GM12878 (cell line): ENCODE measurements around the gene SLF1. TPM values are rescaled to one million over a fixed set of nuclear protein-coding genes. Genes with fewer than 3 reads are reported as not detected.
A peak's percentile ranks its signal among the peaks of the same experiment; 100 is the strongest.

Source experiments
- BACH1 ChIP-seq: fragments of 450-650 bp; IDR thresholded peaks from 2 replicates; pipeline ENCODE4 v1.6.1; 2017; ENCODE audit warnings: mild to moderate bottlenecking, borderline replicate concordance
- CREM ChIP-seq: IDR thresholded peaks from 2 replicates; pipeline ENCODE4 v1.6.1; 2014; ENCODE audit warnings: antibody characterized with exemption, low read depth
- DPF2 ChIP-seq: fragments of 450-650 bp; IDR thresholded peaks from 2 replicates; pipeline ENCODE4 v1.6.1; 2017; ENCODE audit warnings: mild to moderate bottlenecking
- HDAC6 ChIP-seq: fragments of 200-600 bp; sonication (generic); IDR thresholded peaks from one replicate; pipeline ENCODE4 v1.8.0; 2017; ENCODE audit warnings: antibody characterized with exemption; ENCODE audit not compliant: unreplicated experiment
- KDM1A ChIP-seq: fragments of 200-600 bp; sonication (generic); IDR thresholded peaks from 2 replicates; pipeline ENCODE4 v1.6.1; 2016; ENCODE audit warnings: borderline replicate concordance
- MXI1 ChIP-seq: fragments of 150-350 bp; IDR thresholded peaks from 2 replicates; pipeline ENCODE4 v1.6.1; 2011; ENCODE audit warnings: low read depth, mild to moderate bottlenecking, inconsistent platforms, low read length, improper control_type of control experiment
- MYB ChIP-seq: fragments of 150-350 bp; IDR thresholded peaks from 2 replicates; pipeline ENCODE4 v1.6.1; 2014; ENCODE audit warnings: mild to moderate bottlenecking, low read depth, low read length, borderline replicate concordance
- NFXL1 ChIP-seq: fragments of 450-650 bp; IDR thresholded peaks from 2 replicates; pipeline ENCODE4 v1.6.1; 2017; ENCODE audit warnings: antibody characterized with exemption, mild to moderate bottlenecking, borderline replicate concordance
- NR2F1 ChIP-seq: fragments of 450-650 bp; conservative IDR thresholded peaks from 2 replicates; pipeline ENCODE4 v1.6.1; 2017; ENCODE audit warnings: mild to moderate bottlenecking
- RBBP5 ChIP-seq: fragments of 200-600 bp; sonication (generic); conservative IDR thresholded peaks from 2 replicates; pipeline ENCODE4 v1.6.1; 2016
- SIX5 ChIP-seq: IDR thresholded peaks from 2 replicates; pipeline ENCODE4 v1.6.1; 2011; ENCODE audit warnings: mild to moderate bottlenecking, low read depth, low read length, moderate library complexity; ENCODE audit not compliant: severe bottlenecking
- SMARCA5 ChIP-seq: fragments of 450-650 bp; IDR thresholded peaks from 2 replicates; pipeline ENCODE4 v1.6.1; 2017; ENCODE audit warnings: mild to moderate bottlenecking
- STAT1 ChIP-seq: fragments of 450-650 bp; conservative IDR thresholded peaks from 2 replicates; pipeline ENCODE4 v1.6.1; 2014; ENCODE audit warnings: antibody characterized with exemption, mild to moderate bottlenecking
- STAT3 ChIP-seq: IDR thresholded peaks from 2 replicates; pipeline ENCODE4 v1.6.1; 2011; ENCODE audit warnings: low read depth, low read length, improper control_type of control experiment
- ZBED1 ChIP-seq: IDR thresholded peaks from 2 replicates; pipeline ENCODE4 v1.6.1; 2016; ENCODE audit warnings: borderline replicate concordance
- ZNF622 ChIP-seq: fragments of 450-650 bp; IDR thresholded peaks from 2 replicates; pipeline ENCODE4 v1.6.1; 2017; ENCODE audit warnings: mild to moderate bottlenecking, inconsistent platforms
- polyA plus RNA-seq, 11 experiments: library from polyadenylated mRNA; depleted of rRNA in 4 of 11; unstranded in 6 of 11; stranded (reverse) in 5 of 11; fragments of >200 nt; fragmentation: Nextera tagmentation in 4 of 11; fragmentation: Illumina TruSeq in 1 of 11; extraction: Ambion mirVana in 4 of 11; extraction: Trizol in 1 of 11; gene quantifications; 1 replicate in 1 of 11; 2 replicates in 10 of 11; pipeline versions ENCODE4 v1.2.1 to v1.2.3, GENCODE V29; 2011 to 2016; ENCODE audit warnings: inconsistent platforms in 2 of 11, missing spikeins in 2 of 11, low read depth in 1 of 11
- total RNA-seq, 4 experiments: library from RNA; depleted of rRNA in 3 of 4; stranded (reverse); fragments of >200 nt in 3 of 4; fragmentation: Illumina TruSeq in 1 of 4; extraction: Trizol in 1 of 4; gene quantifications; 2 replicates each; pipeline versions ENCODE4 v1.2.1 to v1.2.3, GENCODE V29; 2013 to 2021
- TF ChIP-seq, protein P1 (sequence below): IDR thresholded peaks from 2 replicates; pipeline ENCODE4 v1.6.1; 2012; ENCODE audit warnings: low read depth, low read length, improper control_type of control experiment
- TF ChIP-seq, protein P2 (sequence below): IDR thresholded peaks from 2 replicates; pipeline ENCODE4 v1.6.1; 2012; ENCODE audit warnings: low read depth, low read length, improper control_type of control experiment
- TF ChIP-seq, protein P3 (sequence below): fragments of 150-350 bp; IDR thresholded peaks from 2 replicates; pipeline ENCODE4 v1.6.1; 2014; ENCODE audit warnings: mild to moderate bottlenecking, low read depth, low read length
- TF ChIP-seq, protein P4 (sequence below): fragments of 450-650 bp; IDR thresholded peaks from 2 replicates; pipeline ENCODE4 v1.6.1; 2016; ENCODE audit warnings: mild to moderate bottlenecking
- TF ChIP-seq, protein P5 (sequence below): fragments of 450-650 bp; IDR thresholded peaks from 2 replicates; pipeline ENCODE4 v1.6.1; 2016; ENCODE audit warnings: mild to moderate bottlenecking
- TF ChIP-seq, protein P6 (sequence below): fragments of 450-650 bp; IDR thresholded peaks from 2 replicates; pipeline ENCODE4 v1.6.1; 2014; ENCODE audit warnings: mild to moderate bottlenecking
- TF ChIP-seq, protein P7 (sequence below): fragments of 450-650 bp; IDR thresholded peaks from 2 replicates; pipeline ENCODE4 v1.6.1; 2017; ENCODE audit warnings: mild to moderate bottlenecking, low read depth, inconsistent platforms; ENCODE audit not compliant: poor library complexity, severe bottlenecking

Gene SLF1
- total and polyA plus RNA-seq, 10 of the 15 experiments (the other 5 are each of a cell fraction or from before 2014, with no cell fraction given), result 8.1 to 27.0 (median 13.4) TPM

DNA sequence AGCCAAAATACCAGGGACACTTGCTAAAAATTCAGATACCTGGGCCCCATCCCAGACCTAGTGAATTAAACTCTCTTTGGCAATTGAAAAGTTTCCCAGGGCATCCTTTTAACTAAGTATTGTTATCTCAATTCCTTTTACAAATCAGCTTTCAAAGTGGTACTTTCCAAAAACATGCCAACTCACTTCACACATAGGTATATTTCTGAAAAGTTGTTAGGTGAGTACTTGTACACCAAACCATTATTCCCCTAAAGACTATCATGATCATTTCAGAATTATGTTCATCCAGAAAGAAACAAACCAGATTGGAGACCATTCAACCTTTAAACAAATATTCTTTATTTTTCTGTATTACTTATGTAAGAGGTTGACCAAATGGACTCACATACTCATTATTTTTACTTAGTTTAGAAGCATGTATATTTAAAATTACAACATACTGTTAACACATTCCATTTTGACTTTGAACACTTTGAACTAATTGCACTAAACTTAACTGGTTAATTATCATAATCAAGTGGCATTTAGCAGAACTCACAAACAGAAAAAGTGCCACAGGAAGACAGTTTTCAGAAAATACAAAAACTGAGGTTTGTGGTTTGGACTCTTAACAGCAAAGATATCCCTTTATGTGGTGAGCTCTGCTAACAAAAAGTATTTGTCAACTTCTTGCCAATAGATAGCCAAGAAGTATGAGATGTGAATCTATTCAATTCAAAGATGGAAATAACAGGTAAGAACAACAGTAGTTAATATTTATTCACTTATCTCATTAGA is 40.8 kb upstream of the SLF1 start (continued):
- TF ChIP-seq, protein P1, sequence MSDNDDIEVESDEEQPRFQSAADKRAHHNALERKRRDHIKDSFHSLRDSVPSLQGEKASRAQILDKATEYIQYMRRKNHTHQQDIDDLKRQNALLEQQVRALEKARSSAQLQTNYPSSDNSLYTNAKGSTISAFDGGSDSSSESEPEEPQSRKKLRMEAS, result no peak
- TF ChIP-seq NFXL1 (no peak), ZBED1 (no peak), SIX5 (no peak), HDAC6 (no peak), DPF2 (peak; percentile 67), KDM1A (no peak), MYB (no peak), STAT1 (no peak), ZNF622 (no peak), STAT3 (no peak), BACH1 (no peak; the same call in 1 of the 2 replicates), NR2F1 (no peak), MXI1 (no peak), RBBP5 (no peak), CREM (no peak), SMARCA5 (no peak)
- TF ChIP-seq, protein P2, sequence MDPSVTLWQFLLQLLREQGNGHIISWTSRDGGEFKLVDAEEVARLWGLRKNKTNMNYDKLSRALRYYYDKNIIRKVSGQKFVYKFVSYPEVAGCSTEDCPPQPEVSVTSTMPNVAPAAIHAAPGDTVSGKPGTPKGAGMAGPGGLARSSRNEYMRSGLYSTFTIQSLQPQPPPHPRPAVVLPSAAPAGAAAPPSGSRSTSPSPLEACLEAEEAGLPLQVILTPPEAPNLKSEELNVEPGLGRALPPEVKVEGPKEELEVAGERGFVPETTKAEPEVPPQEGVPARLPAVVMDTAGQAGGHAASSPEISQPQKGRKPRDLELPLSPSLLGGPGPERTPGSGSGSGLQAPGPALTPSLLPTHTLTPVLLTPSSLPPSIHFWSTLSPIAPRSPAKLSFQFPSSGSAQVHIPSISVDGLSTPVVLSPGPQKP, result no peak
- TF ChIP-seq, protein P3, sequence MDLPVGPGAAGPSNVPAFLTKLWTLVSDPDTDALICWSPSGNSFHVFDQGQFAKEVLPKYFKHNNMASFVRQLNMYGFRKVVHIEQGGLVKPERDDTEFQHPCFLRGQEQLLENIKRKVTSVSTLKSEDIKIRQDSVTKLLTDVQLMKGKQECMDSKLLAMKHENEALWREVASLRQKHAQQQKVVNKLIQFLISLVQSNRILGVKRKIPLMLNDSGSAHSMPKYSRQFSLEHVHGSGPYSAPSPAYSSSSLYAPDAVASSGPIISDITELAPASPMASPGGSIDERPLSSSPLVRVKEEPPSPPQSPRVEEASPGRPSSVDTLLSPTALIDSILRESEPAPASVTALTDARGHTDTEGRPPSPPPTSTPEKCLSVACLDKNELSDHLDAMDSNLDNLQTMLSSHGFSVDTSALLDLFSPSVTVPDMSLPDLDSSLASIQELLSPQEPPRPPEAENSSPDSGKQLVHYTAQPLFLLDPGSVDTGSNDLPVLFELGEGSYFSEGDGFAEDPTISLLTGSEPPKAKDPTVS, result no peak
- TF ChIP-seq, protein P4, sequence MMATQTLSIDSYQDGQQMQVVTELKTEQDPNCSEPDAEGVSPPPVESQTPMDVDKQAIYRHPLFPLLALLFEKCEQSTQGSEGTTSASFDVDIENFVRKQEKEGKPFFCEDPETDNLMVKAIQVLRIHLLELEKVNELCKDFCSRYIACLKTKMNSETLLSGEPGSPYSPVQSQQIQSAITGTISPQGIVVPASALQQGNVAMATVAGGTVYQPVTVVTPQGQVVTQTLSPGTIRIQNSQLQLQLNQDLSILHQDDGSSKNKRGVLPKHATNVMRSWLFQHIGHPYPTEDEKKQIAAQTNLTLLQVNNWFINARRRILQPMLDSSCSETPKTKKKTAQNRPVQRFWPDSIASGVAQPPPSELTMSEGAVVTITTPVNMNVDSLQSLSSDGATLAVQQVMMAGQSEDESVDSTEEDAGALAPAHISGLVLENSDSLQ, result no peak
- TF ChIP-seq, protein P5, sequence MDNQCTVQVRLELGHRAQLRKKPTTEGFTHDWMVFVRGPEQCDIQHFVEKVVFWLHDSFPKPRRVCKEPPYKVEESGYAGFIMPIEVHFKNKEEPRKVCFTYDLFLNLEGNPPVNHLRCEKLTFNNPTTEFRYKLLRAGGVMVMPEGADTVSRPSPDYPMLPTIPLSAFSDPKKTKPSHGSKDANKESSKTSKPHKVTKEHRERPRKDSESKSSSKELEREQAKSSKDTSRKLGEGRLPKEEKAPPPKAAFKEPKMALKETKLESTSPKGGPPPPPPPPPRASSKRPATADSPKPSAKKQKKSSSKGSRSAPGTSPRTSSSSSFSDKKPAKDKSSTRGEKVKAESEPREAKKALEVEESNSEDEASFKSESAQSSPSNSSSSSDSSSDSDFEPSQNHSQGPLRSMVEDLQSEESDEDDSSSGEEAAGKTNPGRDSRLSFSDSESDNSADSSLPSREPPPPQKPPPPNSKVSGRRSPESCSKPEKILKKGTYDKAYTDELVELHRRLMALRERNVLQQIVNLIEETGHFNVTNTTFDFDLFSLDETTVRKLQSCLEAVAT, result peak; percentile 78
- TF ChIP-seq, protein P6, sequence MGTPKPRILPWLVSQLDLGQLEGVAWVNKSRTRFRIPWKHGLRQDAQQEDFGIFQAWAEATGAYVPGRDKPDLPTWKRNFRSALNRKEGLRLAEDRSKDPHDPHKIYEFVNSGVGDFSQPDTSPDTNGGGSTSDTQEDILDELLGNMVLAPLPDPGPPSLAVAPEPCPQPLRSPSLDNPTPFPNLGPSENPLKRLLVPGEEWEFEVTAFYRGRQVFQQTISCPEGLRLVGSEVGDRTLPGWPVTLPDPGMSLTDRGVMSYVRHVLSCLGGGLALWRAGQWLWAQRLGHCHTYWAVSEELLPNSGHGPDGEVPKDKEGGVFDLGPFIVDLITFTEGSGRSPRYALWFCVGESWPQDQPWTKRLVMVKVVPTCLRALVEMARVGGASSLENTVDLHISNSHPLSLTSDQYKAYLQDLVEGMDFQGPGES, result no peak
- TF ChIP-seq, protein P7, sequence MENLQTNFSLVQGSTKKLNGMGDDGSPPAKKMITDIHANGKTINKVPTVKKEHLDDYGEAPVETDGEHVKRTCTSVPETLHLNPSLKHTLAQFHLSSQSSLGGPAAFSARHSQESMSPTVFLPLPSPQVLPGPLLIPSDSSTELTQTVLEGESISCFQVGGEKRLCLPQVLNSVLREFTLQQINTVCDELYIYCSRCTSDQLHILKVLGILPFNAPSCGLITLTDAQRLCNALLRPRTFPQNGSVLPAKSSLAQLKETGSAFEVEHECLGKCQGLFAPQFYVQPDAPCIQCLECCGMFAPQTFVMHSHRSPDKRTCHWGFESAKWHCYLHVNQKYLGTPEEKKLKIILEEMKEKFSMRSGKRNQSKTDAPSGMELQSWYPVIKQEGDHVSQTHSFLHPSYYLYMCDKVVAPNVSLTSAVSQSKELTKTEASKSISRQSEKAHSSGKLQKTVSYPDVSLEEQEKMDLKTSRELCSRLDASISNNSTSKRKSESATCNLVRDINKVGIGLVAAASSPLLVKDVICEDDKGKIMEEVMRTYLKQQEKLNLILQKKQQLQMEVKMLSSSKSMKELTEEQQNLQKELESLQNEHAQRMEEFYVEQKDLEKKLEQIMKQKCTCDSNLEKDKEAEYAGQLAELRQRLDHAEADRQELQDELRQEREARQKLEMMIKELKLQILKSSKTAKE, result peak; percentile 16
